T47D (cell line): ENCODE results near the gene WDR93.
A peak's percentile ranks its signal among the peaks of the same experiment; 100 is the strongest.

Experiments
- DNase-seq, 2 experiments: peaks; one replicate each; pipeline versions ENCODE4 v3.0.0 to v3.0.0-alpha.2; 2011 to 2012; ENCODE audit warnings: low read depth in 1 of 2, low spot score in 1 of 2
- JUND ChIP-seq: IDR thresholded peaks from 2 replicates; pipeline ENCODE4 v1.6.1; 2012; ENCODE audit warnings: low read depth
- in situ Hi-C: cut with HindIII; loops from 2 replicates; pipeline ENCODE4 v1.10.0; 2016; ENCODE audit warnings: low sequenced_read_pairs, low pct_unique_long_range_greater_than_20kb

WDR93 gene

GRCh38 chr15:89653578-89653977, 37.0 kb upstream of the WDR93 start:
- TF ChIP-seq JUND = no peak
- in situ Hi-C loops = no loop called here

GRCh38 chr15:89654301-89654761, 36.3 kb upstream of the WDR93 start:
- in situ Hi-C loops = no loop called here
- no peak for DNase-seq
- TF ChIP-seq JUND = no peak

More at GRCh38 chr15:89653578-89653977, 37.0 kb upstream of the WDR93 start:
- DNase-seq = no peak

GRCh38 chr15:89654847-89655805, 35.5 kb upstream of the WDR93 start, which contains the start of gene KIF7:
TSS of gene KIF7 (minus strand) at chr15:89655467. CDS start at chr15:89652930, 2,537 bp downstream.
- in situ Hi-C loops = no loop called here
- peak; percentile 30 to 88 for DNase-seq
- no peak for TF ChIP-seq JUND

- in situ Hi-C loops = no loop called here
These were observed 34.3 kb upstream of the WDR93 start for GRCh38 chr15:89656116-89656815.

GRCh38 chr15:89657686-89658200, 32.9 kb upstream of the WDR93 start:
- DNase-seq = no peak
- no peak for TF ChIP-seq JUND
- in situ Hi-C loops = no loop called here

More at GRCh38 chr15:89656116-89656815, 34.3 kb upstream of the WDR93 start:
- TF ChIP-seq JUND = no peak
- no peak for DNase-seq

- no peak for DNase-seq
- TF ChIP-seq JUND = no peak
- in situ Hi-C loops = no loop called here
These were observed 31.3 kb upstream of the WDR93 start for GRCh38 chr15:89659295-89659694.

GRCh38 chr15:89660556-89660955, 30.1 kb upstream of the WDR93 start:
- DNase-seq = no peak
- in situ Hi-C loops = no loop called here
- TF ChIP-seq JUND = no peak

GRCh38 chr15:89662893-89663626, 27.6 kb upstream of the WDR93 start:
- TF ChIP-seq JUND = no peak
- in situ Hi-C loops = no loop called here
- DNase-seq = peak in 1 of 2 experiments; percentile 2

GRCh38 chr15:89664441-89665350, 25.9 kb upstream of the WDR93 start:
- peak in 1 of 2 experiments; percentile 10 for DNase-seq
- in situ Hi-C loops = no loop called here
- no peak for TF ChIP-seq JUND

- in situ Hi-C loops = no loop called here
- TF ChIP-seq JUND = no peak
- peak in 1 of 2 experiments; percentile 4 for DNase-seq
These were observed 25.0 kb upstream of the WDR93 start for GRCh38 chr15:89665449-89666181.

GRCh38 chr15:89666184-89666857, 24.3 kb upstream of the WDR93 start:
- peak in 1 of 2 experiments; percentile 2 for DNase-seq
- in situ Hi-C loops = no loop called here
- no peak for TF ChIP-seq JUND
